ENCODE results near the gene GYPA. TPM values are rescaled to one million over a fixed set of nuclear protein-coding genes. Genes with fewer than 3 reads are reported as not detected.
"Not testable (repeated sequence)": the region's sequence is repeated elsewhere in the genome, so short reads cannot be mapped to it uniquely, and the experiment has no call there.

GYPA gene
- total RNA-seq, result not detected in 2 replicates

DNA sequence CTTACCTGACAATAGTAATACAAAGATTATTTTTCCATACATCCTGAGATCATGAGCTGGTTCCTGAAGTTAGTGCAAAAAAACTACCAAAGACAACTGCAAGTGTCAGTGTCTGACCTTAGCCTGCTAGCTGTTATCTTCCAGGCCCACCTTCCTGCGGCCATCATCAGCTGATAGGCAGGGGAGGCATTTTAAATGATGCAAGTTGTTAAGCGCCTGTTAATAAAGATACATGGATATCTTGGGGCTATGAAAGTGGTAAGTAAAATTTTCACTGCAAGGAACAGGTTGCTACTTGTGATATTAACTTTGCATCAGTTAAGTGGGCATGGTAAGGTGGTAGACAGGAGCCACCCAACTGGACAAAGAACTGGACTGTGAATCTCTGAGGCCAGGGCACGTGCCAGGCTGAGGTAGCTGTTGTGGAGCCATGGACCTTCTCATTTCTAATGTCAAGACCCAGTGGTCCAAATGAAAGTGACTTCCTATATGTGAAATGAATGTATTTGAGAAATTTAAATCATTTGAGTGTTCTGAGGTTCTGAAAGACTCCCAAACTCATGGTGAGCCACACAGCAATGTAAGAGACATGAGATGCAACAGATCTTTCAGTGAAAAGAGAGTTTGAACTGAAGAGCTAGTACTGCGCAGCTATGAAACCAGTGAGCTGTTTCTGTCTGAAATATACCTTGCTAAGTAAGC, at the start of gene GYPA:
Gene GYPA, minus strand, starts transcription at position 125 of the 702 bp plus-strand sequence. Its CDS starts 83 bp downstream, at position 42.
- not testable (repeated sequence) for DNase-seq (ENCODE audit: low read depth)

- DNase-seq (ENCODE audit: low read depth), result no peak
Observed at GRCh38 chr4:144190009-144190408, 49.5 kb upstream of the GYPA start.

DNA sequence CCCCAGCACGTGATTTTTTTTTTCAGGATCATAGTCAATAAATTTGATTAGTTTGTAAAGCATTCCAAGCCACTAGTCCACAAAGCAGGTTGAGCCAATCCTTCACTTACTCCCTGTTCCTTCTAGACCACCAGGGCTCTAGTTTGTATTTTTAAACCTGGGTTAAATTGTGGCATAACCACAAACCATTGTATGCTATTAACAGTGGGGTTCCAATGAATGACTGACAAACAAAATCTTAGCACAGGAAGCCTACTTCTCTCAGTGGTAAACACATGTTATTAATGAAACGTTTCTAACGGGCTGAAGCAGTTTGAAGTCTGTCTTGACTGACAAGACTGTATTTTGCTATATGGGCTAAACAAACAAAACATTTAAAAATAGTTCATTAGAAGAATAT, 48.6 kb upstream of the GYPA start:
- peak; percentile 25 for DNase-seq (ENCODE audit: low read depth)

- no peak for DNase-seq (ENCODE audit: low read depth)
Observed at GRCh38 chr4:144185086-144185485, 44.6 kb upstream of the GYPA start.

- DNase-seq (ENCODE audit: low read depth), result no peak
Observed at GRCh38 chr4:144183165-144183564, 42.6 kb upstream of the GYPA start.

DNA sequence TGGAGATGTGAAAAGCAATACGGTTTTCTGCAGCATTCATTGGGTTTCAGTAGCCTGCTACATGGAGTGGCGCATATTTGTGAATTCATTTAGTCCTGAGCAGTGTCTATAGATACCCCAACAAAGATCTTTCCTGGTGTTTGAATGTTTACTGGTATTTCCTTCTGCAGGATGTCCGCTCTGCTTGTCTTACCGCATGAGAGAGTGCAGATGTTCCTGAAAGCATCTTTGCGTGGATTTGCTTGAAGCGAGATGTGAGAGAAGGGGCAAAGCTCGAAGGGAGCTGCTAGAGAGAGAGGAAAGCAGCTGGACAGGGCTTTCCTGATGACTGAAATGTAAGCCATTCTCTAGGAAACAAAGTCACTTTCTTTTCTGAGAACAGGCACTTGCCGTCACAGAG, 40.9 kb upstream of the GYPA start:
- no peak for DNase-seq (ENCODE audit: low read depth)

DNA sequence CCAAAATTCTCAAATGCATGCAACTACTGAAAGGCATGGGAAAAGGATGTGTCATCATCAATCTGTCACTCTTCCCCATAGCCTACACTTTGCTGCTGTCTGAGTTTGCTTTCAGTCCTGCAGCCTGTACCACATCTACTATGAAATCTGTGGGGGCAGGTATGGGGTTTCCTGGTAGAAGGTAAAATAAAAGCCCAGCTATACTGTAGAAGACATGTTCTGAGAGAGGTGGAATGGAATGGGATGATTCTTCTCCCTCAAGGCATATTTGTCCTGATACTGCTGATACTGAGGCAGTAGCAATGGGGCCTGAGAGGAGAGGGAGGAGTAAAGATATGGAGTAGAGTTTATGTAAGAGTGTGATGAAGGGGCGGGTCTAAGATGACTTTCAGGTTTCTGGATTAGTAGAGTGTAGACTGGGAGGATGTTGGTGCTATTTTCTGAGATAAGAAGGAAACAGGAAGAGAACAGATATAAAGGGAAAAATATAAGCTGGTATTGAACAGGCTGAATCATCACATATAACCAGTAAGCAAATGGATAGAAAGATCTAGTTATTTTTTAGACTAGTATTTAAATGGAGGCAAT, 38.7 kb upstream of the GYPA start:
- no peak for DNase-seq (ENCODE audit: low read depth)

- no peak for DNase-seq (ENCODE audit: low read depth)
Observed at GRCh38 chr4:144178414-144178813, 37.9 kb upstream of the GYPA start.

- DNase-seq (ENCODE audit: low read depth), result peak; percentile 67
Observed at GRCh38 chr4:144176476-144176875, 36.0 kb upstream of the GYPA start.

DNA sequence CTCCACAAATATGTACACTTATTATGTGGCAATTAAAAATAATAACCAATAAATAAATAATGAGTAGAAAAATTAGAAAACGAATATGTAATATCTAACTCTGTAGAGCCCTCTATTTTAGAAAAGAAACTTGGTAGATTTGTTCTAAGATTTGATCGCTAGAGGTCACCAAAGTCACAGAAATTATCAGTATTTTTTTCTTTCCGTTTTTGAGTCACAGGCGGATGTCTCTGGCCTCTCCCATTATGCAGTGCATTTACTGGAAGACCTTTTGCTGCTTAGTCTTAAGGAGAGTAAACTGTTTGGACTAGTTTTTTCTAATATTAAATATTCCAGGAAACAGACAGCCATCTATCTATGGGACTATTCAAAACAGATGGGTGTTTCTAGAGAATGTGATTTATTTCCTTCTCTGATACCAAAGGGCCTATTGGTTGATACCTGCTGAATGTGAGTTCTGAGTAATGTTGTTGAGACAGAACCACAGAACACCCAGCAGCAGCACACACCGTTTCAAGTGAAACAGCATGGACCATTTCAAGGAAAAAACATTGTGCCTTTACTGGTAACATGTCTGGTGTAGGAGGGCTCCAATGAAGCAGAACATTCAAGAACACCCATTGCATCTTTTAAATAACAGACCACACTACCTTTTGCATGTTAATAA, 34.0 kb upstream of the GYPA start:
- peak; percentile 69 for DNase-seq (ENCODE audit: low read depth)

- DNase-seq (ENCODE audit: low read depth), result peak; percentile 32
Observed at GRCh38 chr4:144171697-144172096, 31.2 kb upstream of the GYPA start.

GRCh38 chr4:144169211-144169610, 28.7 kb upstream of the GYPA start:
- no peak for DNase-seq (ENCODE audit: low read depth)

DNA sequence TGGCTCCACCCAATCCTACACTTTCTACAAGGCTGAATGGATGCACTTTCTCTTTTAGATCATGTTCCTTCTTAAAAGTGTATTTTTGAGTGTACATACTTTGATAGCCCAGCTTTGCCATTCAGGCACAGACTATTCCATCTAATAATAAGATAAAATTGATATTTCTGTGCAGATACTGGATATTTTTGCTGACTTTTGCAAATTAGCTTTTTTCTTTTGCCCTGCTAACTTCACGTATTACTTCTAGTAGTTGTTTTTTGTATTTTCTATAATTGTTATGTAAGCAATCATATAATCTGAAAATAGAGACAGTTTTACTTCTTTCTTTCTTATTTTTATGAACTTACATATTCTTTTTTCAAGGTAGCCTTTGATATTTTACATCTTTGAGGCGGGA, 13.5 kb upstream of the GYPA start:
- no peak for DNase-seq (ENCODE audit: low read depth)

DNA sequence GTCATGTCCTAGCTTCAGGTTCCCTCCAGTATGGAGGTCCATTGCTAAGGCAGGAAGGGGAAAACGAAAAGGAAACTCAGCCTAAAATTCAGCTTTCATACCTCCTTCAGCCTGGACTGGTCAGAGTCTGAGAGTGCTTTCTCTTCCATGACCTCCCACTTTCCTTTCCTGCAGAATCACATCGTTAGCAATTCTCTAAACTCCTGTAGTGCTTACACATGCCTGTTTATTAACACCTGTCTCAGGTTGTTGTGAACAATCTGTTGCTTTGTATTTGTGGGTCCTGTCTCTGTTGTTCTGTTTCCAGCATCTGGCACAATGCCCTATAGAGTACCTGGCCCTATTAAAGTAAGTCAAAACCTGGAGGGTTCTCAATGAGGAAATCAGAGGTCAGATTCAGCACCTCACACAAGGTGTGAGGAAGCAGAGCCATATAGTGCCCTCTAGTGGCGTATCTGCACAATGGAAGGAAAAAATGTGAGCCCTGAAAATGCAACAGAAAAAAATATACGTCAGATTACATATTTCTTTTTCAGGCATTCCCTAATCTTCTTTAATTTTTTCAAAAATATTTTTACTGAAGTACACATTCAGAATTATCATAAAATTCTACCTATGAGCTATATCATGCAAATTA, 2.3 kb upstream of the GYPA start:
- DNase-seq (ENCODE audit: low read depth), result peak; percentile 15

DNA sequence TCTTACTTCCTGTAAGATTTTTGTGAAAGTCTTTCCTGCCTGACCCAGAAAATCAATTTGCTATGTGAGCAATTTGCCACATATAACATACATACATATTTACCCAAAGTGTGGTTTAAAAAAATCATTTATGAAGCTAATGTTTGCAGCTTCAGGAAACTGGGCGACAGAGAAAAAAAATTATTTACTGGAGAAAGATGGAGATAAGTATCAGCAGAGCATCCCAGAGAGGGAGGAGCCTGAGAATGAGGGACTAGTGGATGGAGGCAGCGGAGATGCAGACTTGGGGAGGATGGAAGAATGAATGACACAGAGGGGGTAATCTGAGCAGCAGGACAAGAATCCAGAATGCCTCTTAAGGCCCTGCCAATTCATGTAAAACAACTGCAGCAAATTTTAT, 975 bp upstream of the GYPA start:
- no peak for DNase-seq (ENCODE audit: low read depth)

GRCh38 chr4:144139991-144140390, 527 bp downstream of the GYPA start:
- DNase-seq (ENCODE audit: low read depth), result not testable (repeated sequence)

GRCh38 chr4:144139547-144139946, 971 bp downstream of the GYPA start:
- not testable (repeated sequence) for DNase-seq (ENCODE audit: low read depth)

- DNase-seq (ENCODE audit: low read depth), result not testable (repeated sequence)
Observed at GRCh38 chr4:144138239-144138638, 2.3 kb downstream of the GYPA start.

- DNase-seq (ENCODE audit: low read depth), result not testable (repeated sequence)
Observed at GRCh38 chr4:144137137-144137931, 3.2 kb downstream of the GYPA start.

GRCh38 chr4:144136189-144136588, 4.3 kb downstream of the GYPA start:
- DNase-seq (ENCODE audit: low read depth), result not testable (repeated sequence)

DNA sequence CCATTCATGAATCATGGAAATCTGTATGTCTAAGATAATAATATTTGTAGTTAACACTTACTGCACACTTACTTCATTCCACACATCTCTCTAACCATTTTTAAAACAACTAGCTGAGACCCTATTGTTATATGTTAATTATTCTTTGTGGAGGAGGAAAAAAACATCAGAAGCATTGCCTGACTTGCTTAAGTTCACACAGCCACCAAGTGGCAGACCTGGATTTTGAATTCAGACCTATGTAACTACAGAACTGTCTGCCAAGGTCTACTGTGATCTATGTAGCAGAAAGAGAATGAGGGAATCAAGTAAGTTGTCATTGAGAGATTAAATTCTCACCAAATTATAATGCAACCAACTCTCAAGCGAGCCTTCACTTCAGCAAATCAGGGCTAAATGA, 10.4 kb downstream of the GYPA start:
- not testable (repeated sequence) for DNase-seq (ENCODE audit: low read depth)
